PFSK-1 (cell line): ENCODE results near the gene PA2G4.

Experiments
- FOXP2 ChIP-seq: optimal IDR thresholded peaks from 2 replicates; pipeline ENCODE3; 2011; ENCODE audit warnings: borderline replicate concordance, control low read depth, inconsistent platforms; ENCODE audit not compliant: insufficient read depth; ENCODE audit errors: extremely low read length, extremely low read depth
- TF ChIP-seq, protein P1 (sequence below), 2 experiments: IDR thresholded peaks; 2 replicates each; pipeline versions ENCODE4 v1.6.1 to v1.8.0; 2011 to 2012; ENCODE audit warnings: low read depth in 2 of 2, low read length in 2 of 2, control low read depth in 1 of 2, inconsistent platforms in 1 of 2, mild to moderate bottlenecking in 1 of 2, moderate library complexity in 1 of 2; ENCODE audit not compliant: insufficient read depth in 1 of 2

- TF ChIP-seq FOXP2, result no peak
- TF ChIP-seq, protein P1, sequence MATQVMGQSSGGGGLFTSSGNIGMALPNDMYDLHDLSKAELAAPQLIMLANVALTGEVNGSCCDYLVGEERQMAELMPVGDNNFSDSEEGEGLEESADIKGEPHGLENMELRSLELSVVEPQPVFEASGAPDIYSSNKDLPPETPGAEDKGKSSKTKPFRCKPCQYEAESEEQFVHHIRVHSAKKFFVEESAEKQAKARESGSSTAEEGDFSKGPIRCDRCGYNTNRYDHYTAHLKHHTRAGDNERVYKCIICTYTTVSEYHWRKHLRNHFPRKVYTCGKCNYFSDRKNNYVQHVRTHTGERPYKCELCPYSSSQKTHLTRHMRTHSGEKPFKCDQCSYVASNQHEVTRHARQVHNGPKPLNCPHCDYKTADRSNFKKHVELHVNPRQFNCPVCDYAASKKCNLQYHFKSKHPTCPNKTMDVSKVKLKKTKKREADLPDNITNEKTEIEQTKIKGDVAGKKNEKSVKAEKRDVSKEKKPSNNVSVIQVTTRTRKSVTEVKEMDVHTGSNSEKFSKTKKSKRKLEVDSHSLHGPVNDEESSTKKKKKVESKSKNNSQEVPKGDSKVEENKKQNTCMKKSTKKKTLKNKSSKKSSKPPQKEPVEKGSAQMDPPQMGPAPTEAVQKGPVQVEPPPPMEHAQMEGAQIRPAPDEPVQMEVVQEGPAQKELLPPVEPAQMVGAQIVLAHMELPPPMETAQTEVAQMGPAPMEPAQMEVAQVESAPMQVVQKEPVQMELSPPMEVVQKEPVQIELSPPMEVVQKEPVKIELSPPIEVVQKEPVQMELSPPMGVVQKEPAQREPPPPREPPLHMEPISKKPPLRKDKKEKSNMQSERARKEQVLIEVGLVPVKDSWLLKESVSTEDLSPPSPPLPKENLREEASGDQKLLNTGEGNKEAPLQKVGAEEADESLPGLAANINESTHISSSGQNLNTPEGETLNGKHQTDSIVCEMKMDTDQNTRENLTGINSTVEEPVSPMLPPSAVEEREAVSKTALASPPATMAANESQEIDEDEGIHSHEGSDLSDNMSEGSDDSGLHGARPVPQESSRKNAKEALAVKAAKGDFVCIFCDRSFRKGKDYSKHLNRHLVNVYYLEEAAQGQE (IDR thresholded peaks at IDR 0.05; ENCODE audit: insufficient read depth in 1 of 2, low read depth in 2 of 2, low read length in 2 of 2), result no peak
Measured at GRCh38 chr12:56120158-56120846, 15.9 kb downstream of the PA2G4 start.
